Vagina (tissue), 2 donors: Measurements from ENCODE around the gene ZNF597.

Experiments used
- POLR2A ChIP-seq, 2 donors: fragments of 450-650 bp; IDR thresholded peaks; one replicate each; pipeline ENCODE4 v1.6.1; 2017; ENCODE audit warnings: antibody characterized with exemption in 2 of 2, mild to moderate bottlenecking in 2 of 2, moderate library complexity in 2 of 2
- TF ChIP-seq, protein P1 (sequence below), 3 experiments: fragments of 450-650 bp in 2 of 3; fragments of 200-600 bp in 1 of 3; sonication (generic) in 1 of 3; IDR thresholded peaks; one replicate each; pipeline ENCODE4 v1.5.1; 2017 to 2019; ENCODE audit warnings: antibody characterized with exemption in 3 of 3, mild to moderate bottlenecking in 2 of 3, moderate library complexity in 2 of 3

GRCh38 chr16:3492356-3492755 lies 49.1 kb upstream of the ZNF597 start:
- TF ChIP-seq, protein P1, sequence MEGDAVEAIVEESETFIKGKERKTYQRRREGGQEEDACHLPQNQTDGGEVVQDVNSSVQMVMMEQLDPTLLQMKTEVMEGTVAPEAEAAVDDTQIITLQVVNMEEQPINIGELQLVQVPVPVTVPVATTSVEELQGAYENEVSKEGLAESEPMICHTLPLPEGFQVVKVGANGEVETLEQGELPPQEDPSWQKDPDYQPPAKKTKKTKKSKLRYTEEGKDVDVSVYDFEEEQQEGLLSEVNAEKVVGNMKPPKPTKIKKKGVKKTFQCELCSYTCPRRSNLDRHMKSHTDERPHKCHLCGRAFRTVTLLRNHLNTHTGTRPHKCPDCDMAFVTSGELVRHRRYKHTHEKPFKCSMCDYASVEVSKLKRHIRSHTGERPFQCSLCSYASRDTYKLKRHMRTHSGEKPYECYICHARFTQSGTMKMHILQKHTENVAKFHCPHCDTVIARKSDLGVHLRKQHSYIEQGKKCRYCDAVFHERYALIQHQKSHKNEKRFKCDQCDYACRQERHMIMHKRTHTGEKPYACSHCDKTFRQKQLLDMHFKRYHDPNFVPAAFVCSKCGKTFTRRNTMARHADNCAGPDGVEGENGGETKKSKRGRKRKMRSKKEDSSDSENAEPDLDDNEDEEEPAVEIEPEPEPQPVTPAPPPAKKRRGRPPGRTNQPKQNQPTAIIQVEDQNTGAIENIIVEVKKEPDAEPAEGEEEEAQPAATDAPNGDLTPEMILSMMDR (IDR thresholded peaks at IDR 0.05), result no peak
- no peak for TF ChIP-seq POLR2A (IDR thresholded peaks at IDR 0.05)
